Mesodermal cell (in vitro differentiated cells): ENCODE results near the gene MRPS12.

Experiments used
- H3K27ac ChIP-seq: 2 replicates; pipeline ENCODE4 v1.7.0; 2013; ENCODE audit warnings: mild to moderate bottlenecking, low read depth, low read length, moderate library complexity; ENCODE audit not compliant: severe bottlenecking
- H3K36me3 ChIP-seq: 2 replicates; pipeline ENCODE4 v1.7.1; 2013; ENCODE audit warnings: mild to moderate bottlenecking, low read length, moderate library complexity; ENCODE audit not compliant: control insufficient read depth, insufficient read depth
- H3K4me1 ChIP-seq: one replicate; pipeline ENCODE4 v1.7.1; 2013; ENCODE audit warnings: mild to moderate bottlenecking, low read length; ENCODE audit not compliant: insufficient read depth, control insufficient read depth, poor library complexity, severe bottlenecking
- H3K4me3 ChIP-seq: 2 replicates; pipeline ENCODE4 v1.7.0; 2013; ENCODE audit warnings: low read length, control low read depth, mild to moderate bottlenecking; ENCODE audit not compliant: insufficient read depth, poor library complexity, severe bottlenecking; ENCODE audit errors: extremely low read depth
- H3K9me3 ChIP-seq: 2 replicates; pipeline ENCODE4 v1.7.1; 2013; ENCODE audit warnings: mild to moderate bottlenecking, low read length, moderate library complexity; ENCODE audit not compliant: control insufficient read depth
- WGBS, 2 experiments: methylation state at CpG; one replicate each; pipeline ENCODE4 v1.1.5; 2013; ENCODE audit warnings: missing lambda C conversion rate in 2 of 2; ENCODE audit not compliant: insufficient coverage in 2 of 2; 5-methylcytosine and 5-hydroxymethylcytosine counted together

MRPS12 gene

GRCh38 chr19:38977445-38978325, 46.9 kb downstream of the MRPS12 start:
- 87 to 89% methylated on average over 6 to 11 of the region's 15 CpGs for WGBS, 2 experiments
- Histone ChIP-seq H3K9me3 (peaks cover 11% of the 10 kb centered on the region), H3K27ac (peak overlapping the region; percentile 32)

GRCh38 chr19:38978326-38978689, 47.6 kb downstream of the MRPS12 start:
- WGBS, 2 experiments: 89 to 90% methylated on average over 2 to 3 of the region's 3 CpGs
- peaks cover 4% of the 10 kb centered on the region for H3K36me3 ChIP-seq
- H3K4me1 ChIP-seq: peaks cover 6% of the 10 kb centered on the region
- H3K4me3 ChIP-seq: no peak overlapping the region
- H3K27ac ChIP-seq: peak overlapping the region; percentile 32
- peaks cover 11% of the 10 kb centered on the region for H3K9me3 ChIP-seq

More at GRCh38 chr19:38977445-38978325, 46.9 kb downstream of the MRPS12 start:
- Histone ChIP-seq H3K4me3 (no peak overlapping the region), H3K36me3 (peaks cover 5% of the 10 kb centered on the region), H3K4me1 (peaks cover 6% of the 10 kb centered on the region)

- WGBS, 2 experiments: 91 to 98% methylated on average over 4 to 5 of the region's 5 CpGs
Measured at GRCh38 chr19:38979812-38980211, 49.1 kb downstream of the MRPS12 start.

DNA sequence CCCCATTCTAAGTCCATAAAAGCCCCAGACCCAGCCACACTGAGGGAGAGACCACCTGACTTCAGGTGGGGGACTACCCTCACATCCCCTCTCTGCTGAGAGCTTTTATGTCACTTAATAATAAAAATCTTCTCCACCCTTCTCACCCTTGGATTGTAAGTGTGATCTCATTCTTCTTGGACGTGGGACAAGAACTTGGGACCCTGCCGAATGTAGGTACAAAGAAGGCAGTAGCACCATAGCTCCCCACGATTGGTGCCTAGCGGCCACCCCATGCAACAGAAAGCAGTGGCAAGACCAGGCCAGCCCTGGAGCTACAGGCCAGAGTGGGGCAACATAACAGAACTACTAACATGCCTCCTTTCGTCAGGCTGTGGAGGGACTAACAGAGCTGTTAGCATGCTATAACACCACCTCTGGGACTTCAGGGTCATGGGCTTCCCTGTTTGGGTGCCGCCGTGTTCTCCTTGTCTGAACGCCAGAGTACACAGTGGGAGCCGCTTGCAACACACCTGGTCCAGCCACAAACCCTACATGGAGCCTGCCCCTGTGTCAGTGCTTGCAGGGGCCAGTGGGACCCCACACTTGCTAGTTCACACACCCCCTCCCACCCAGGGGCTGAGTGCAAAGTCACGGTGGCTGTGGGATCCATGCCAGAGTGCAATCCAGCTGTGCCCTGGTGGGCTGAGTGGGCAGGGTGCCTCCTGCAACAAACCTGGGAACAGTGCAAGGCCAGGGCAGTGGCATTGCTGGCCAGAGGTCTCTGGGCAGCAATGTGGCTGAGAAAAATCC, 50.0 kb downstream of the MRPS12 start:
- Histone ChIP-seq H3K4me3 (no peak overlapping the region), H3K4me1 (peaks cover 6% of the 10 kb centered on the region), H3K9me3 (peaks cover 11% of the 10 kb centered on the region), H3K36me3 (no peaks in the 10 kb centered on the region), H3K27ac (no peak overlapping the region)
- WGBS, 2 experiments: 89 to 94% methylated on average over 9 to 10 of the region's 10 CpGs

More at GRCh38 chr19:38979812-38980211, 49.1 kb downstream of the MRPS12 start:
- Histone ChIP-seq H3K36me3 (no peaks in the 10 kb centered on the region), H3K4me1 (peaks cover 6% of the 10 kb centered on the region), H3K4me3 (no peak overlapping the region), H3K9me3 (peaks cover 11% of the 10 kb centered on the region), H3K27ac (no peak overlapping the region)
